HG03520 (cell line): ENCODE data around the gene DAD1.

Source experiments
- ATAC-seq: cut with Tn5 transposase; IDR thresholded peaks from one replicate; pipeline ENCODE4 v1.9.1; 2021; ENCODE audit warnings: mild to moderate bottlenecking, moderate library complexity; ENCODE audit not compliant: unreplicated experiment

Gene DAD1

DNA sequence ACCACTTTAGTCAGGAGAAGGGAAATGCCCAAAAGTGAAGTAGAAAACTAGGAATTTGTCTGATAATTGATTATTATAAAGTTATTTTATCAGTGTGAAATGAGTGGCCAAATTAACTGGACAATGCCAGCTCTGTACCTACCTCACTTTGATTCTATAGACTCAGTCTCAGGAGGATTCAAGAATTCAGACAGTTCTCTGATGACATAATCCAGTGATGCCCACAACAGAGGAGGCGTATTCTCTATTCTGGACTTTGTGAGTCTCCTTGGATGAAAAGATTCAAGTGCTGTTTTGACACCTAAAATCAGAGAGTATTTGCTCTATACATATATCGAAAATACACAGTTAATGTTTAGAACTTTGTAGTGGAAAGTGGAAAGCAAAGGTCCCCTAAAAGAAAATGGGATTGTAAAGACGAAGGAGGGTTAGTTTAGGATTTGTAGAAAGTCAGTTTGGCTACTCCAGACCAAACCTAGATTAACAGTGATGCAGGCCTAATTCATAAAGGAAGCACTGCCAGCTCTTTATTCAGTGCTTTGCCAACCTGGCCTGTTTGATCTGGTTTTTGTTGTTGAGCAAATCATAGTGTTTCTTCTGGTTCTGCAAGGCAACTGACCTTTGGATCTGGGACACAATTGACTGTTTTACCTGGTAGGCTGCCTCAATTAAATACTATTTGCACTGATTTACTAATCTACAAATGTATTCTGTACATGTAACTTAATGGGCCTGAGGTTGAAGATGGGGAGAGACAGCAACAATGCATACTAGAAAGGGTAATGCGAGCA lies 67.4 kb downstream of the DAD1 start:
- no peak for ATAC-seq

GRCh38 chr14:22520796-22521195 lies 68.2 kb downstream of the DAD1 start:
- no peak for ATAC-seq

GRCh38 chr14:22519877-22520685 lies 68.9 kb downstream of the DAD1 start:
- no peak for ATAC-seq

- ATAC-seq: no peak
Measured at GRCh38 chr14:22518073-22518472, 71.0 kb downstream of the DAD1 start.

DNA sequence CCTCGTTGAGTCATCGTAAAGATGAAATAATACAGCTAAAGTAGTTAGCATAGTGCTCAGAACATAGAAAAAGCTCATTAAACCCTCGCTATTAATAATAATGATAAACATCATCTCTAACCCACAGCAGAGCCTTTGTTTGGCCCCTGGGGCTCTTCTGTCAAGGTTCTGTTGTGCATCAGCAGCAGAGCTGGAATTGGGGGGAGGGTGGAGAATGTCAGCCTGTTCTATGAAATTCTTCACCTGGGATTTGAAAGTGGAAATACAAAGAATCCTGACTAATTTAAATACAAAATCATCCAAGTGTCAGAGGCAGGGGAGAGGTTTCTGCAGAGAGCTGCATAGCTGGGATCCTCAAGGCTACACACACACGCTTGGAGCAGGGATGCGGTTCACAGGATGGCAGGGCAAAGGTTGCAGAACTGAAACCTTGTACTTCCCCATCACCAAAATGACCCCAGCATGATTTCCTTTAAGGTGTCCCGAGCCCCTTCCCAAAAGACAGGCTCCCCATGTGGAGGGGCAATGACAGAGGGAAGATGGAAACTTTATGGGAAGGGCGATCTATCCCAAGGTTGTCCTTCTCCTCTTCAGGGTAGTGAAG lies 71.8 kb downstream of the DAD1 start:
- ATAC-seq: no peak

GRCh38 chr14:22515929-22516328 lies 73.1 kb downstream of the DAD1 start:
- ATAC-seq: no peak
